HFF-Myc (cell line): Measurements from ENCODE around the gene CNKSR2.

Source experiments
- DNase-seq: peaks from one replicate; pipeline ENCODE4 v3.0.0-alpha.2; 2011; ENCODE audit warnings: low read depth; ENCODE audit errors: extremely low read depth
- H3K4me3 ChIP-seq: replicated peaks from 2 replicates; pipeline ENCODE4 v1.5.1; 2011; ENCODE audit warnings: low read depth, mild to moderate bottlenecking, control low read depth, low read length
- CTCF ChIP-seq: IDR thresholded peaks from 2 replicates; pipeline ENCODE4 v1.5.1; 2012; ENCODE audit warnings: mild to moderate bottlenecking, low read depth, low read length, control low read depth; ENCODE audit errors: missing control alignments

The CNKSR2 gene

GRCh38 chrX:21616386-21616785, 242.2 kb downstream of the CNKSR2 start:
- no peak overlapping the region for H3K4me3 ChIP-seq
- TF ChIP-seq CTCF = no peak
- no peak for DNase-seq

GRCh38 chrX:21620234-21620633, 246.0 kb downstream of the CNKSR2 start:
- no peak for DNase-seq
- no peak for TF ChIP-seq CTCF
- H3K4me3 ChIP-seq = no peak overlapping the region

- H3K4me3 ChIP-seq = no peak overlapping the region
- TF ChIP-seq CTCF = no peak
- DNase-seq = no peak
Observed at GRCh38 chrX:21623778-21624501, 249.7 kb downstream of the CNKSR2 start.

- no peak overlapping the region for H3K4me3 ChIP-seq
- no peak for TF ChIP-seq CTCF
- no peak for DNase-seq
Observed at GRCh38 chrX:21632027-21632426, 257.8 kb downstream of the CNKSR2 start.

- no peak for TF ChIP-seq CTCF
- DNase-seq = no peak
- no peak overlapping the region for H3K4me3 ChIP-seq
Observed at GRCh38 chrX:21638311-21638710, 264.1 kb downstream of the CNKSR2 start.

- H3K4me3 ChIP-seq = no peak overlapping the region
- DNase-seq = no peak
- TF ChIP-seq CTCF = no peak
Observed at GRCh38 chrX:21639775-21640174, 265.6 kb downstream of the CNKSR2 start.

GRCh38 chrX:21645431-21645830, 271.2 kb downstream of the CNKSR2 start:
- no peak for DNase-seq
- no peak for TF ChIP-seq CTCF
- H3K4me3 ChIP-seq = no peak overlapping the region
